Ovary (tissue), 3 donors: ENCODE measurements around the gene SH3BGR.

ENCODE experiments used
- POLR2A ChIP-seq: fragments of 450-650 bp; IDR thresholded peaks from one replicate; pipeline ENCODE4 v1.6.1; 2017; ENCODE audit warnings: antibody characterized with exemption, mild to moderate bottlenecking, moderate library complexity
- TF ChIP-seq, protein P1 (sequence below), 3 donors: fragments of 450-650 bp in 2 of 3; fragments of 200-600 bp in 1 of 3; IDR thresholded peaks; one replicate each; pipeline versions ENCODE4 v1.5.1 to v1.8.0; 2016 to 2022; ENCODE audit warnings: antibody characterized with exemption in 3 of 3, mild to moderate bottlenecking in 1 of 3
- donor health status: DM: no; HTN: no; CAD: no.

DNA sequence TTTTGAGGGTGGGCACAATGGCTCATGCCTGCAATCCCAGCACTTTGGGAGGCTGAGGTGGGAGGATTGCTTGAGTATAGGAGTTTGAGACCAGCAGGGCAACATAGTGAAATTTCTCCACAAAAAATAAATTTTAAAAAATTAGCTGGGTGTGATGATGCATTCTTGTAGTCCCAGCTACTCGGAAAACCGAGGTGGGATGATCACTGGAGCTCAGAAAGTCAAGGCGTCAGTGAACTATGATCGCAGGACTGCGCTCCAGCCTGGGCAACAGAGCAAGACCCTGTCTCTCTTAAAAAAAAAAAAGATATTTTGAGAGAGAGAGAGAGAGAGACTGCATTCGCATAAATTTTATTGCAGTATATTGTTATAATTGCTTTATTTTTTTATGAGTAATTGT is 85.1 kb downstream of the SH3BGR start:
- TF ChIP-seq, protein P1, sequence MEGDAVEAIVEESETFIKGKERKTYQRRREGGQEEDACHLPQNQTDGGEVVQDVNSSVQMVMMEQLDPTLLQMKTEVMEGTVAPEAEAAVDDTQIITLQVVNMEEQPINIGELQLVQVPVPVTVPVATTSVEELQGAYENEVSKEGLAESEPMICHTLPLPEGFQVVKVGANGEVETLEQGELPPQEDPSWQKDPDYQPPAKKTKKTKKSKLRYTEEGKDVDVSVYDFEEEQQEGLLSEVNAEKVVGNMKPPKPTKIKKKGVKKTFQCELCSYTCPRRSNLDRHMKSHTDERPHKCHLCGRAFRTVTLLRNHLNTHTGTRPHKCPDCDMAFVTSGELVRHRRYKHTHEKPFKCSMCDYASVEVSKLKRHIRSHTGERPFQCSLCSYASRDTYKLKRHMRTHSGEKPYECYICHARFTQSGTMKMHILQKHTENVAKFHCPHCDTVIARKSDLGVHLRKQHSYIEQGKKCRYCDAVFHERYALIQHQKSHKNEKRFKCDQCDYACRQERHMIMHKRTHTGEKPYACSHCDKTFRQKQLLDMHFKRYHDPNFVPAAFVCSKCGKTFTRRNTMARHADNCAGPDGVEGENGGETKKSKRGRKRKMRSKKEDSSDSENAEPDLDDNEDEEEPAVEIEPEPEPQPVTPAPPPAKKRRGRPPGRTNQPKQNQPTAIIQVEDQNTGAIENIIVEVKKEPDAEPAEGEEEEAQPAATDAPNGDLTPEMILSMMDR (IDR thresholded peaks at IDR 0.05) = no peak
- TF ChIP-seq POLR2A = no peak
